Right lobe of liver (tissue), 6 donors: ENCODE results near the gene PCP4. TPM values are rescaled to one million over a fixed set of nuclear protein-coding genes. Genes with fewer than 3 reads are reported as not detected.

Experiments used
- ATAC-seq, 4 donors: fragments of 200-7000 bp; cut with Tn5 transposase; one replicate each; pipeline ENCODE4 v1.9.1; 2020; ENCODE audit warnings: mild to moderate bottlenecking in 4 of 4, moderate library complexity in 4 of 4
- DNase-seq, 3 donors: peaks; one replicate each; pipeline ENCODE4 v3.0.0-alpha.2; 2020
- H3K27ac ChIP-seq, 3 donors: fragments of 200-600 bp; one replicate each; pipeline ENCODE4 v1.8.0; 2022
- H3K27me3 ChIP-seq, 2 donors: fragments of 200-600 bp; one replicate each; pipeline ENCODE4 v1.8.0; 2022
- H3K36me3 ChIP-seq, 4 donors: fragments of 200-600 bp; sonication (generic) in 1 of 4; one replicate each; pipeline versions ENCODE4 v1.5.1 to v1.8.0; 2017 to 2022; ENCODE audit warnings: control low read depth in 1 of 4
- H3K4me1 ChIP-seq, 4 donors: fragments of 200-600 bp; sonication (generic) in 1 of 4; one replicate each; pipeline versions ENCODE4 v1.5.1 to v1.8.0; 2017 to 2022; ENCODE audit warnings: control low read depth in 1 of 4
- H3K4me3 ChIP-seq, 3 donors: fragments of 200-600 bp; one replicate each; pipeline ENCODE4 v1.8.0; 2022
- H3K9me3 ChIP-seq, 4 donors: fragments of 200-600 bp; sonication (generic) in 1 of 4; one replicate each; pipeline versions ENCODE4 v1.5.1 to v1.8.0; 2017 to 2022; ENCODE audit warnings: control low read depth in 1 of 4
- CTCF ChIP-seq, 4 donors: fragments of 200-600 bp in 3 of 4; fragments of 450-650 bp in 1 of 4; IDR thresholded peaks; one replicate each; pipeline versions ENCODE4 v1.5.1 to v1.8.0; 2016 to 2022; ENCODE audit warnings: antibody characterized with exemption in 4 of 4, mild to moderate bottlenecking in 2 of 4
- POLR2A ChIP-seq: fragments of 450-650 bp; IDR thresholded peaks from one replicate; pipeline ENCODE4 v1.6.1; 2017; ENCODE audit warnings: antibody characterized with exemption, mild to moderate bottlenecking
- WGBS: methylation state at CpG from one replicate; pipeline ENCODE4 v1.1.6; 2018; ENCODE audit warnings: low coverage, low lambda C conversion rate; ENCODE audit not compliant: insufficient coverage; ENCODE audit errors: missing lambda C conversion rate; 5-methylcytosine and 5-hydroxymethylcytosine counted together
- intact Hi-C, 2 donors: fragments of 100-400 bp; cut with DNase I; formaldehyde crosslinking; loops; one replicate each; pipeline versions ENCODE4 v1.11.2 to v1.14.1; 2022
- total RNA-seq, 6 experiments: library from RNA; depleted of rRNA in 2 of 6; stranded (reverse); fragments of >200 nt in 2 of 6; fragmentation: NEBNext Ultra II Directional in 3 of 6; extraction: Animal tissue kit (Norgen Biotek cat#: 25700) in 3 of 6; gene quantifications; one replicate each; pipeline versions ENCODE4 v1.1.0 to v1.2.4, GENCODE V29; 2016 to 2023
- donor health status: DM: no; HTN: yes; CAD: no.
- donor health status: DM: no; HTN: no; CAD: no.
- donor health status: DM: no; HTN: no; CAD: no.
- donor health status: DM: no; HTN: yes; CAD: no.
- donor health status: DM: no; HTN: yes; CAD: no.

PCP4 gene
- total RNA-seq, 6 experiments from 2014 or later: not detected

- 79% methylated on average over 2 of the region's 2 CpGs for WGBS
- Histone ChIP-seq H3K9me3 (no peaks in the 10 kb centered on the region), H3K4me1 (no peaks in the 10 kb centered on the region), H3K36me3 (no peaks in the 10 kb centered on the region), H3K4me3 (no peak overlapping the region), H3K27ac (no peak overlapping the region), H3K27me3 (no peaks in the 10 kb centered on the region)
- ATAC-seq (no peak), DNase-seq (no peak)
- TF ChIP-seq POLR2A (no peak), CTCF (IDR thresholded peaks at IDR 0.05) (no peak)
- intact Hi-C loops: no loop called here
Observed at GRCh38 chr21:39968010-39968409, 100.8 kb downstream of the PCP4 start.

- no peaks in the 10 kb centered on the region for H3K4me1 ChIP-seq
Observed at GRCh38 chr21:39969691-39970364, 102.6 kb downstream of the PCP4 start.

GRCh38 chr21:39971956-39972355, 104.7 kb downstream of the PCP4 start:
- Histone ChIP-seq H3K9me3 (no peaks in the 10 kb centered on the region), H3K36me3 (no peaks in the 10 kb centered on the region), H3K4me3 (no peak overlapping the region), H3K27ac (no peak overlapping the region), H3K27me3 (no peaks in the 10 kb centered on the region), H3K4me1 (no peaks in the 10 kb centered on the region)
- DNase-seq: no peak
- intact Hi-C loops: no loop called here
- ATAC-seq: no peak
- WGBS: 15% methylated on average over 2 of the region's 2 CpGs
- TF ChIP-seq CTCF (IDR thresholded peaks at IDR 0.05): no peak
- TF ChIP-seq POLR2A: no peak

More at GRCh38 chr21:39969691-39970364, 102.6 kb downstream of the PCP4 start:
- no peaks in the 10 kb centered on the region for H3K36me3 ChIP-seq
- no peak overlapping the region for H3K4me3 ChIP-seq
- 71% methylated on average over 6 of the region's 8 CpGs for WGBS
- ATAC-seq (no peak), DNase-seq (no peak)
- H3K9me3 ChIP-seq: no peaks in the 10 kb centered on the region
- no peak for TF ChIP-seq POLR2A
- no peak for TF ChIP-seq CTCF (IDR thresholded peaks at IDR 0.05)
- intact Hi-C loops: no loop called here
- no peaks in the 10 kb centered on the region for H3K27me3 ChIP-seq
- H3K27ac ChIP-seq: no peak overlapping the region

- WGBS: 23% methylated on average over 4 of the region's 4 CpGs
- no peak overlapping the region for H3K4me3 ChIP-seq
- DNase-seq: no peak
- H3K36me3 ChIP-seq: no peaks in the 10 kb centered on the region
- ATAC-seq: no peak
- H3K27ac ChIP-seq: no peak overlapping the region
- H3K27me3 ChIP-seq: no peaks in the 10 kb centered on the region
- H3K9me3 ChIP-seq: no peaks in the 10 kb centered on the region
- no peak for TF ChIP-seq POLR2A
- no peak for TF ChIP-seq CTCF (IDR thresholded peaks at IDR 0.05)
- intact Hi-C loops: no loop called here
- H3K4me1 ChIP-seq: no peaks in the 10 kb centered on the region
Observed at GRCh38 chr21:39972471-39972870, 105.2 kb downstream of the PCP4 start.
